T-helper 1 cell (primary cell): ENCODE results near the gene SLC7A6OS.

ENCODE experiments used
- DNase-seq, 5 donors: peaks; one replicate each; pipeline ENCODE4 v3.0.0-alpha.2; 2012 to 2020

The SLC7A6OS gene

GRCh38 chr16:68249371-68249770 lies 61.4 kb downstream of the SLC7A6OS start:
- no peak for DNase-seq
